Measurements from ENCODE around the gene PFN3. TPM values are rescaled to one million over a fixed set of nuclear protein-coding genes. Genes with fewer than 3 reads are reported as not detected.

The PFN3 gene
- polyA plus RNA-seq, 1 experiment: not detected

DNA sequence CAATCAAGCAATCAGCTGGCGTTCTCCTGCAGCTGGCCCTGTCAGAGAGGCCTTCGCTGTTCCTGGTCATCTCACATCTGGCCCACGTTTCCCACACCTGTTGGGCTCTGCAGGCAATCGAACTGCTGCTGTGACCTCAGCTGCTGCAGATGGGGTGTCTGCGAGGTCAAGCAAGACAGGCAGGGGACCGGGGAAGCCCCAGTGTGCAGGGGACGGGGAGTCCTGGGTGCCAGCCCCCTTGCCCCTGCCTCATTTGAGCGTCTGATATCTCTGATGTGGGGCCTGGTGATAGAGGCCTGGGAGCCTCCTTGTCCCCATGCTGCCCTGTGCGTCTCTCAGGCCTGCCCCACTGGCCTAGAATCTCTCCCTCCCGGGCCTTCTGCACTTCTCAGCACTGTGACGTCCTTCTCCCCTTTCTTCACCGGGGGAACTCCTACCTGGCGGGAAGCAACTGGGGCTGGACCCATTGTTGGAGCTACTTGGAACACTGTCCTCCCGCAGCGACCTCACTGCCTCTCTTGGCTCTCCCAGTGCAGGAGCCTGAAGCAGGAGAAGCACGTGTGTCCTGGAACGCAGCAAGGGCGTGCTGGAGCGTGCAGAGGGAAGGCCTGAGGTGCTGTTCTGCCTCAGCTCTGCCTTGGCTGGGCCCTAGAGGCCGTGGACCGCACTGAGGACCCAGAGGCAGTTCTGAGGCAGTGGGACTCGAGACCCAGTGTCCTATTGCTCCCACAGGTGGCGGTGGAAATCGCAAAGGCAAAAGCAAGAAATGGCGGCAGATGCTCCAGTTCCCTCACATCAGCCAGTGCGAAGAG lies 29.9 kb upstream of the PFN3 start:
- POLR2A ChIA-PET: no interaction called here
- DNase-seq (ENCODE audit: low read depth, low spot score): no peak

DNA sequence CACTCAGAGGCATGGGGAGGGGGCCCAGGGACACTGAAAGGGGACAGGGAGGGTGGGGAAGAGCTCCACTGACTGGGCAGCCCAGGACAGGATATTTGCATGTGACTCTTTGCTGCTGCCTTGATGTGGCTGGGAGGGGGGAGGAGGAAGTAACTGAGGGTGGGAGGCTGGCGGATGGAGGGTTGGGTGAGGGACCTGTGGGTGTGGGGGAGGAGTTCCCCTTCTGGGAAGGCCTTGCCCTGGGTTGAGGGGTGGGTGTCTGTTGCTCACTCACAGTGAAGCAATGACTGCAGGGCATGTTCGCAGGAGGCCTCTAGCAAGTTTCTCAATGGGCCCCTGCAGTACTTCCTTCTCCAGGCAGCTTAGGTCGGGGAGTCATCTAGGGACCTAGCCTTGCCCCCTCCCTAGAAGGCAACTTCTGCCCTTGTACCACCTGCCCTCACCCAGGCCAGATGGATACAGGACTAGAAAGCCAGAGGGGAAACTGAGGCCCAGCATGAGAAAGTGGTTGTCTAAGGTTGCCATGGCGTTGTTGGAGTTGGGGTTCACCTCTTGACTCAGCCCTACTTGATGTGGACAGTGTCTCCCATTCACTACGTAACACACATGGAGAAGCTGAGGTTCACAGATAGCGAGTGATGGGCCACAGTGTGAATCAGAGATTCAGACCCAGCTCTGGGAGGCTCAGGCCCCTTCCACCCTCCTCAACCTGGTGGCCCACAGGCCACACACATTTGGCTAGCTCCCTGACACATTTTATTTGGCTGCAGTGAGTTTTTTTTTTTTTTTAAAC lies 29.0 kb upstream of the PFN3 start:
- Histone ChIP-seq H3K27me3 (ENCODE audit: control insufficient read depth, insufficient read depth, low read length) (no peaks in the 10 kb centered on the region), H3K27ac (ENCODE audit: low read depth, low read length) (no peak overlapping the region), H3K9me3 (ENCODE audit: control insufficient read depth, insufficient read depth, low read length) (no peaks in the 10 kb centered on the region), H3K4me3 (ENCODE audit: low read depth, low read length) (no peak overlapping the region)
- ChIA-PET CTCF (interaction anchor here (0.6 to 4.0 kb wide), 7 partner anchors 15 to 119 kb away, joined by 3 to 26 read pairs (median 4); no protein-coding TSS in a partner anchor), POLR2A (no interaction called here)
- TF ChIP-seq, protein P1, sequence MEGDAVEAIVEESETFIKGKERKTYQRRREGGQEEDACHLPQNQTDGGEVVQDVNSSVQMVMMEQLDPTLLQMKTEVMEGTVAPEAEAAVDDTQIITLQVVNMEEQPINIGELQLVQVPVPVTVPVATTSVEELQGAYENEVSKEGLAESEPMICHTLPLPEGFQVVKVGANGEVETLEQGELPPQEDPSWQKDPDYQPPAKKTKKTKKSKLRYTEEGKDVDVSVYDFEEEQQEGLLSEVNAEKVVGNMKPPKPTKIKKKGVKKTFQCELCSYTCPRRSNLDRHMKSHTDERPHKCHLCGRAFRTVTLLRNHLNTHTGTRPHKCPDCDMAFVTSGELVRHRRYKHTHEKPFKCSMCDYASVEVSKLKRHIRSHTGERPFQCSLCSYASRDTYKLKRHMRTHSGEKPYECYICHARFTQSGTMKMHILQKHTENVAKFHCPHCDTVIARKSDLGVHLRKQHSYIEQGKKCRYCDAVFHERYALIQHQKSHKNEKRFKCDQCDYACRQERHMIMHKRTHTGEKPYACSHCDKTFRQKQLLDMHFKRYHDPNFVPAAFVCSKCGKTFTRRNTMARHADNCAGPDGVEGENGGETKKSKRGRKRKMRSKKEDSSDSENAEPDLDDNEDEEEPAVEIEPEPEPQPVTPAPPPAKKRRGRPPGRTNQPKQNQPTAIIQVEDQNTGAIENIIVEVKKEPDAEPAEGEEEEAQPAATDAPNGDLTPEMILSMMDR (IDR thresholded peaks at IDR 0.05; ENCODE audit: low read depth, low read length): no peak
- no peak for DNase-seq (ENCODE audit: low read depth, low spot score)

More for the DNA sequence above, 29.9 kb upstream of the PFN3 start:
- H3K4me3 ChIP-seq (ENCODE audit: low read depth, low read length): no peak overlapping the region
- H3K9me3 ChIP-seq (ENCODE audit: control insufficient read depth, insufficient read depth, low read length): no peaks in the 10 kb centered on the region
- TF ChIP-seq, protein P1 (IDR thresholded peaks at IDR 0.05; ENCODE audit: low read depth, low read length): no peak
- H3K27me3 ChIP-seq (ENCODE audit: control insufficient read depth, insufficient read depth, low read length): no peaks in the 10 kb centered on the region
- CTCF ChIA-PET: interaction anchor here (0.6 to 1.6 kb wide), 3 partner anchors 24 to 60 kb away, joined by 3 to 6 read pairs (median 4); no protein-coding TSS in a partner anchor
- no peak overlapping the region for H3K27ac ChIP-seq (ENCODE audit: low read depth, low read length)

DNA sequence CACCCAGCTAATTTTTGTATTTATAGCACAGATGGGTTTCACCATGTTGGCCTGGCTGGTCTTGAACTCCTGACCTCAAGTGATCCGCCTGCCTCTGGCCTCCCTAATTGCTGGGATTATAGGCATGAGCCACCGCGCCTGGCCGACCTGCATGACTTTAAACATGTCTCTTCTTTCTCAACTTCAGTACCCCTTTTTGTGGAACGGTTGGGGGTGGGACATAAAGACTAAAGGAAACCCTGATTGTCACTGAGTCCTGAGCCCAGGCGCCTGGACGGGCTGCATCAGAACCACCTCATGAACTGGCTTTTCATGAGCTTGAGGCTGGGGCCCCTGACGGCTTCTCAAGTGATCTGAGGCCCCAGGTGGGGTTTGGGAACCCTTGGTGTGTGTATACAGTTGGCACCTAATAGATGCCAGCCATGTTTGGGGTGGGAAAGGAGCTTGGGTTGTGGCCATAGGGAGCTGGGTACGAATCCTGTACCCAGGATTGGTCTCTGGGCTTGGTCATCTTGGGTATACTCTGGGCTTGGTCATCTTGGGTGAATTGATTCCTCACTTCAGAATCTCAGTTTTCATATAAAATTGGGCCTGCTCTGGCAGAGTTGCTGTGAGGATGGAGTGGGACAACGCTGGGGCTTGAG lies 28.2 kb upstream of the PFN3 start:
- DNase-seq (ENCODE audit: low read depth, low spot score): no peak
- no peaks in the 10 kb centered on the region for H3K27me3 ChIP-seq (ENCODE audit: control insufficient read depth, insufficient read depth, low read length)
- H3K27ac ChIP-seq (ENCODE audit: low read depth, low read length): no peak overlapping the region
- H3K9me3 ChIP-seq (ENCODE audit: control insufficient read depth, insufficient read depth, low read length): no peaks in the 10 kb centered on the region
- TF ChIP-seq, protein P1 (IDR thresholded peaks at IDR 0.05; ENCODE audit: low read depth, low read length): no peak
- CTCF ChIA-PET: interaction anchor here (0.6 to 4.2 kb wide), 6 partner anchors 16 to 118 kb away, joined by 3 to 26 read pairs (median 4); no protein-coding TSS in a partner anchor
- no peak overlapping the region for H3K4me3 ChIP-seq (ENCODE audit: low read depth, low read length)
- POLR2A ChIA-PET: no interaction called here

DNA sequence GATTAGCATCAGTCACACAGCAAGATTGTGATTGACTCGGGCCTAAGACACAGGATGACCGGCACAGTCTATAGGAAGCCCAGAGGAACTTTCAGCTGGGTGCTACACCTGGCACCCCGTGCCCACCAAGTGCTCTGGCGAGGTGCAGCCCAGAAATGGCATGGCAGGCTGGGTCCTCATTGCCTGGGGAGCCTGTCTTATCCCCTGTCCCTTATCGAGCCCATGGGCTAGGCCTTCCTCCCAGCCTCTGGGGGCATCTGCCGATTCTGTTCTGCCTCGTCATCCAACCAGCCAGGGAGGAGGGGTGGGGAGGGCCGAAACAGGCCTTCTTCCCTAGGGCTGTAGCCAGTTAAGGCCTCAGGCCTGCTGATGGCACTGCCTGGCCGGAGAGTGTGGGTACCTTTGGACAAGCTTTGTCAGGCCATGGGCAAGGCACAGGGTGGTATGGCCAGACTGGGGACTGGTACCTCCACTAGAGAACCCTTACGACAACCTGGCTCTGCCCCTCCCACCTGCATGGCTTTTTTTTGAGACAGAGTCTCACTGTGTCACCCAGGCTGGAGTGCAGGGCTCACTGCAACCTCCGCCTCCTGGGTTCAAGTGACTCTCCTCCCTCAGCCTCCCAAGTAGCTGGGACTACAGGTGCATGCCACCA lies 27.6 kb upstream of the PFN3 start:
- H3K27me3 ChIP-seq (ENCODE audit: control insufficient read depth, insufficient read depth, low read length): no peaks in the 10 kb centered on the region
- no peaks in the 10 kb centered on the region for H3K9me3 ChIP-seq (ENCODE audit: control insufficient read depth, insufficient read depth, low read length)
- H3K4me3 ChIP-seq (ENCODE audit: low read depth, low read length): peak overlapping the region; percentile 76
- ChIA-PET CTCF (interaction anchor here (0.6 to 4.2 kb wide), 6 partner anchors 16 to 809 kb away, joined by 3 to 26 read pairs (median 6); no protein-coding TSS in a partner anchor), POLR2A (interaction anchor here (0.6 to 2.4 kb wide), 3 partner anchors 12 to 18 kb away, joined by 3 to 15 read pairs (median 12); partner anchors contain the start of gene PRR7)
- H3K27ac ChIP-seq (ENCODE audit: low read depth, low read length): no peak overlapping the region
- DNase-seq (ENCODE audit: low read depth, low spot score): no peak
- TF ChIP-seq, protein P1 (IDR thresholded peaks at IDR 0.05; ENCODE audit: low read depth, low read length): no peak

Measured in AG04450 (cell line).